Measurements from ENCODE around the gene CAMK4.
"Not testable (repeated sequence)": the region's sequence is repeated elsewhere in the genome, so short reads cannot be mapped to it uniquely, and the experiment has no call there.

The CAMK4 gene

GRCh38 chr5:111246459-111246858, 22.3 kb downstream of the CAMK4 start:
- no peak overlapping the region for H3K27ac ChIP-seq
- TF ChIP-seq CTCF (conservative IDR thresholded peaks at IDR 0.05) = no peak

GRCh38 chr5:111248571-111248970, 24.4 kb downstream of the CAMK4 start:
- no peak for TF ChIP-seq CTCF (conservative IDR thresholded peaks at IDR 0.05)
- H3K27ac ChIP-seq = no peak overlapping the region

GRCh38 chr5:111251921-111252320, 27.7 kb downstream of the CAMK4 start:
- TF ChIP-seq CTCF (conservative IDR thresholded peaks at IDR 0.05) = no peak
- no peak overlapping the region for H3K27ac ChIP-seq

- TF ChIP-seq CTCF (conservative IDR thresholded peaks at IDR 0.05) = no peak
Measured at GRCh38 chr5:111252799-111253545, 28.8 kb downstream of the CAMK4 start.

GRCh38 chr5:111254613-111255012, 30.4 kb downstream of the CAMK4 start:
- no peak overlapping the region for H3K27ac ChIP-seq
- TF ChIP-seq CTCF (conservative IDR thresholded peaks at IDR 0.05) = no peak

More at GRCh38 chr5:111252799-111253545, 28.8 kb downstream of the CAMK4 start:
- no peak overlapping the region for H3K27ac ChIP-seq

- no peak for TF ChIP-seq CTCF (conservative IDR thresholded peaks at IDR 0.05)
- H3K27ac ChIP-seq = no peak overlapping the region
Measured at GRCh38 chr5:111255169-111255568, 31.0 kb downstream of the CAMK4 start.

DNA sequence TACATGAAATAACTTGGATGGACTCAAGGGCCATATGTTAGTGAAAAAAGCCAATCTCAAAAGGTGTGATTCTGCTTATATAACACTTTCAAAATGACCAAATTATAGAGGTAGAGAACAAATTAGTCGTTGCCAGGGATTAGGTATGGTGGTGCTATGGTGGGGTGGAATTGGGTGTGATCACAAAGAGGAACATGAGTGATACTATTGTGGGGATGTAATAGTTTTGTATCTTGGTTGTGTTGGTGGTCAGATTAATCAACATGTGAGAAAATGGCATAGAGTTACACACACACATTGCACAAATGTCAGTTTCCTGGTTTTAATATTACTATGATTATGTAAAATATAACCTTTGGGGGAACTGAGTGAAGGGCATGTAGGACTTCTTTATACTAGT, 31.9 kb downstream of the CAMK4 start:
- no peak overlapping the region for H3K27ac ChIP-seq
- TF ChIP-seq CTCF (conservative IDR thresholded peaks at IDR 0.05) = no peak

- H3K27ac ChIP-seq = not testable (repeated sequence)
Measured at GRCh38 chr5:111257610-111258009, 33.4 kb downstream of the CAMK4 start.

Data from VCaP (cell line).